ENCODE measurements around the gene ZNF800. TPM values are rescaled to one million over a fixed set of nuclear protein-coding genes. Genes with fewer than 3 reads are reported as not detected.

ZNF800 gene
- polyA plus RNA-seq, 1 donor (not counting 4 experiments of a cell fraction or from before 2014, with no cell fraction given): 18.0 TPM

DNA sequence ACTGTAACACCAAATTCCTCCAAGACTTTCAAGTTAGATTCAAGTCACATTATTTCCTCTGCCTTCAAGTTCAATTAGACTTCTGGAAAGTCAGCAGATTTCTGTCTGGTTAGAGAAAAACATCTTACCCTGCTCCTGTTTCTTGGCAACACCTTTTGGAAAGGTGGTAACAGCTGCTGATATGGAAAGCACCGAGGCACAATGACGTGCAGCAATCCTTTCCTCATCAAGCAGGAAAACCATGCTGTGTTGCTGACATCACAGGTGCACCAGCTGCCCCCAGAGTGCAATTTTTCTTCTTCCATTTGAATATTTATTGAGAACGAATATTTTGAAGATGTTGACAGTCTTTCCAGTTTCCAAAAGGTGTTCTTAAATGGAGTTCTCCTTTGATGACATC is 41.9 kb downstream of the ZNF800 start:
- no peaks in the 10 kb centered on the region for H3K79me2 ChIP-seq (ENCODE audit: control insufficient read depth, insufficient read depth, low read length)
- no peak overlapping the region for H2AFZ ChIP-seq (ENCODE audit: control insufficient read depth, low read length)
- no peak overlapping the region for H3K4me3 ChIP-seq (ENCODE audit: control insufficient read depth in 2 of 3, extremely low read depth in 1 of 3, insufficient read depth in 2 of 3, low read depth in 1 of 3, low read length in 3 of 3)
- no peak for DNase-seq (ENCODE audit: low read depth, low spot score)
- no peak overlapping the region for H3K4me2 ChIP-seq (ENCODE audit: control insufficient read depth, extremely low read depth, insufficient read depth, low read depth, low read length)
- no peaks in the 10 kb centered on the region for H4K20me1 ChIP-seq (ENCODE audit: control insufficient read depth, extremely low read depth, insufficient read depth, low read length)
- H3K9me3 ChIP-seq (ENCODE audit: control insufficient read depth, low read depth, low read length): no peaks in the 10 kb centered on the region
- no peaks in the 10 kb centered on the region for H3K27me3 ChIP-seq (ENCODE audit: control insufficient read depth, extremely low read depth, insufficient read depth, low read length)
- no peaks in the 10 kb centered on the region for H3K4me1 ChIP-seq (ENCODE audit: control insufficient read depth, extremely low read depth, insufficient read depth, low read length)
- no peak overlapping the region for H3K27ac ChIP-seq (ENCODE audit: control insufficient read depth, insufficient read depth, low read length)
- no peak overlapping the region for H3K9ac ChIP-seq (ENCODE audit: control insufficient read depth, extremely low read depth, insufficient read depth, low read length)
- H3K36me3 ChIP-seq (ENCODE audit: control insufficient read depth in 2 of 2, extremely low read depth in 1 of 2, insufficient read depth in 2 of 2, low read length in 2 of 2): no peaks in the 10 kb centered on the region
- no peak for FAIRE-seq
- dilution Hi-C loops (cut with MboI; ENCODE audit: extremely low pct_ligation_motif_present, low sequenced_read_pairs): no loop called here
- no peak for TF ChIP-seq EZH2 (IDR thresholded peaks at IDR 0.05; ENCODE audit: low read length)
- no peak for TF ChIP-seq CTCF (optimal IDR thresholded peaks at IDR 0.05 in 1 of 3, IDR thresholded peaks at IDR 0.05 in 1 of 3, conservative IDR thresholded peaks at IDR 0.05 in 1 of 3; ENCODE audit: extremely low read depth in 1 of 3, insufficient read depth in 2 of 3, low read length in 3 of 3)
- peaks cover 2% of the 10 kb centered on the region for H3K9me1 ChIP-seq (ENCODE audit: control insufficient read depth, extremely low read depth, insufficient read depth, low read length)

- dilution Hi-C loops (cut with MboI; ENCODE audit: extremely low pct_ligation_motif_present, low sequenced_read_pairs): no loop called here
- no peak for TF ChIP-seq CTCF (optimal IDR thresholded peaks at IDR 0.05 in 1 of 3, IDR thresholded peaks at IDR 0.05 in 1 of 3, conservative IDR thresholded peaks at IDR 0.05 in 1 of 3; ENCODE audit: extremely low read depth in 1 of 3, insufficient read depth in 2 of 3, low read length in 3 of 3)
- no peak for TF ChIP-seq EZH2 (IDR thresholded peaks at IDR 0.05; ENCODE audit: low read length)
These were observed 42.6 kb downstream of the ZNF800 start for GRCh38 chr7:127349881-127350280.

More at GRCh38 chr7:127349881-127350280, 42.6 kb downstream of the ZNF800 start:
- H3K79me2 ChIP-seq (ENCODE audit: control insufficient read depth, insufficient read depth, low read length): no peaks in the 10 kb centered on the region
- no peaks in the 10 kb centered on the region for H4K20me1 ChIP-seq (ENCODE audit: control insufficient read depth, extremely low read depth, insufficient read depth, low read length)
- H3K4me1 ChIP-seq (ENCODE audit: control insufficient read depth, extremely low read depth, insufficient read depth, low read length): no peaks in the 10 kb centered on the region
- H2AFZ ChIP-seq (ENCODE audit: control insufficient read depth, low read length): no peak overlapping the region
- no peaks in the 10 kb centered on the region for H3K9me3 ChIP-seq (ENCODE audit: control insufficient read depth, low read depth, low read length)
- no peak overlapping the region for H3K4me3 ChIP-seq (ENCODE audit: control insufficient read depth in 2 of 3, extremely low read depth in 1 of 3, insufficient read depth in 2 of 3, low read depth in 1 of 3, low read length in 3 of 3)
- H3K36me3 ChIP-seq (ENCODE audit: control insufficient read depth in 2 of 2, extremely low read depth in 1 of 2, insufficient read depth in 2 of 2, low read length in 2 of 2): no peaks in the 10 kb centered on the region
- peaks cover 2% of the 10 kb centered on the region for H3K9me1 ChIP-seq (ENCODE audit: control insufficient read depth, extremely low read depth, insufficient read depth, low read length)
- no peak overlapping the region for H3K9ac ChIP-seq (ENCODE audit: control insufficient read depth, extremely low read depth, insufficient read depth, low read length)
- H3K4me2 ChIP-seq (ENCODE audit: control insufficient read depth, extremely low read depth, insufficient read depth, low read depth, low read length): no peak overlapping the region
- DNase-seq (ENCODE audit: low read depth, low spot score) (no peak), FAIRE-seq (no peak)
- H3K27ac ChIP-seq (ENCODE audit: control insufficient read depth, insufficient read depth, low read length): no peak overlapping the region
- no peaks in the 10 kb centered on the region for H3K27me3 ChIP-seq (ENCODE audit: control insufficient read depth, extremely low read depth, insufficient read depth, low read length)
